Measurements from ENCODE around the gene PSMB8. TPM values are rescaled to one million over a fixed set of nuclear protein-coding genes. Genes with fewer than 3 reads are reported as not detected.
"Not testable (repeated sequence)": the region's sequence is repeated elsewhere in the genome, so short reads cannot be mapped to it uniquely, and the experiment has no call there.

Gene PSMB8
- total RNA-seq: 73.5 and 86.4 TPM in 2 replicates

DNA sequence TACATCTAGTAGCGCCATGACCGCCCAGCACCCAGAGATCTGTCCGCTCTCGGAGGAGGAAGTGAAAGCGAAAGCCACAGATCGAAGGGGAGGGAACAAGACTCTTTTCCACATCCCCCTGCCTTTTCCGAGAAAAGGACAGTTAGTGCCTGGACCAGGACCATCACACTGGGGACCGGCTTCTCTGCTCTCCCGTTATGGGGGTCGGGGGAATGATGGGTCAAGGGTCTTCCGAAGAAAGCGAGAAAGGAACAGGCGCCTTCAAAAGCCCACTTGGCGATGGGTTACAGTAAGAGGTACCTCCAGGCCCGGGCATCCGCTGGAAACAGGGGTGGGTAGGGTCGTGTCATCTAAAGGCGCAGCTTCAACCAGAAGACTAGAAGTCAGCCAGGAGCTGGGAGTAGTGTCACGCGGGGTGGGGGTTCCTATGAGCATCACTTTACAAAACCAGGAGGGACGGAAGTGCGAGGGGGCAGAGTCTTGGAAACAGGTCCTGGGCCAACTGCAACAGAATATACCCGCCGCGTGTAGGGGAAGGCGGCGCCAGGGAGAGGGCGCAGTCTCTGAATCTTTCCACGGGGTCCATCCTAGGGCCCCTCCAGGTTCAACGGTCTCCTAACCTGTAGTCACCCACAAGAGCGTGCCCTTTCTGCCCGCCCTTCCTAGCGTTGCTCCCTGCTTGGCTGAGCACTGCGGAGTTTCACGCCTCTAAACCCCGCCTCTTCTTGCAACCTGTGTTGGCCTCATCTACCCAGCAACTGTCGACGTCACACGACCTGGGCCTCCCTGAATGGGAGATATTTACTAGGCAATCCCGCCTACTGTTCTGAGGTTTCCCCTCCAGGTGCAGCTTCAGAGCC, at the start of gene PSMB8:
Gene PSMB8, minus strand, starts transcription at position 69 of the 860 bp plus-strand sequence. Its CDS starts 51 bp downstream, at position 18.
- DNase-seq: peak; percentile 97

GRCh38 chr6:32890831-32891230, 47.0 kb upstream of the PSMB8 start:
- DNase-seq: no peak

DNA sequence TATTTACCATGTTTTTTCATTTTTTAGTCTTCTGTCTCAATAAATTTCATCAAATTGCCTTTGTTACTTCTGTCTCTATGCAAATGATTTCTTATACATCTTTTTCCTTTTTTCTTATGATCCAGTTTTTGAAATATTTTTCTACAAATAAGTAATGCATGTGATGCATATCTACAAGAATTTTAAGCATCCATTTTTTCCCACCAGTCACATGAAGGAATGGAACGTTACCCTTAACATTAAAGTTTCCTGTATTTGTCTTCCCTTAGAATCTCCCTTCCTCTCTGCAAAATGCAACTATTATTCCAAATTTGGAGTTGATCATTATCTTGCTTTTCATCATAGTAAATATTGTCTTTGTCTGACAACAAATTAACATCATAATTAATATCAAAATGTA, 45.7 kb upstream of the PSMB8 start:
- no peak for DNase-seq

GRCh38 chr6:32888576-32888975, 44.7 kb upstream of the PSMB8 start:
- no peak for DNase-seq

- DNase-seq: no peak
Measured at GRCh38 chr6:32887616-32888015, 43.8 kb upstream of the PSMB8 start.

DNA sequence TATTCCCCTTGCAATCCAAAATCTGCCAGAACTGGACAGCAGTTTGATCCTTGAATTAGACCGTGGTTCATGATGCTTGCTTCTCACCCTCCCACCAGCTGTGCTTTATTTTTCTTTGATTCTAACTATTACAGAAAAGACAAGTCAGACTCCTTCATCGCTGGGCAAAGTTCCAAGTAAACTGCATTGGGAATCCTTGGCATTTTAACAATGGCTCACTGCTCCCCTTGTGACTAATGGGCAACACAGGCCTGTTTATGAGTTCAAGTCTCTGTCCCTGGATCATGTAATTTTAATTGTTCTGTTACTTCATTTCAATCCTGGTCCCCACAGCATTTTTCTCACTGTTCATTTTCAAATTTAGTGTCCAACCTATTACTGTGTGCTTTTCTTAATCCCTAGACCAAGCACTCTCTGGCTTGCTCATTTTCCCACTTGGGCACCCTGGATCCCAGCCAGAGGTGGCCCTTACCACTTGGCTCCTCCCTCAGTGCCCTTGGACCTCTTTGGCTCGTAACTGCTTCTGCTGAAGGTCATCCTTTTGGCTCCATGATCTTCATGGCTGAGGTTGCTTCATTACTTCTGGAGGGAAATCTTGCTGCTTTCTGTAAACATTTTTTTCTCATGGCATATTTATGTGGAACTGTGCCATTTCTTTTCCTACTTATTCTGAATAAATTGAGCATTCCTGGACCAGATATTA, 43.0 kb upstream of the PSMB8 start:
- DNase-seq: peak; percentile 54

GRCh38 chr6:32885698-32886286, 41.9 kb upstream of the PSMB8 start:
- peak; percentile 86 for DNase-seq

- no peak for DNase-seq
Measured at GRCh38 chr6:32883789-32884188, 39.9 kb upstream of the PSMB8 start.

DNA sequence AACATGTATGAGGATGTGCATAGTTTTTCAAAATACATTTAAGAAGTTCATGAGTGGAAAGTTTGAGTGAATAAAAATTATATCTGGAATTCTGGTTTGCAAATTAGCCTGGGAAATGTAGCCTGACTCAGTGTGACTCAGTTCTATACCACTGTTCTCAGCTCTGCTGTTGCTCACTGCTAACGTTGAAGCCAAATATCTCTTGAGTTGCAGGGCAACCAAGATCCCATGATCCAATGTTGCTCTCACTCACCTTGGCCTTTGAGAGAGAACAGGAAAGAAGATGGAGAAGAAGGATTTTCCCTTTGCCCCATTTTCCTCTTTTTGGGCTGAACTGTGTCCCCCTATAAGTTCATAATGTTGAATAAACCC, 39.0 kb upstream of the PSMB8 start:
- no peak for DNase-seq

DNA sequence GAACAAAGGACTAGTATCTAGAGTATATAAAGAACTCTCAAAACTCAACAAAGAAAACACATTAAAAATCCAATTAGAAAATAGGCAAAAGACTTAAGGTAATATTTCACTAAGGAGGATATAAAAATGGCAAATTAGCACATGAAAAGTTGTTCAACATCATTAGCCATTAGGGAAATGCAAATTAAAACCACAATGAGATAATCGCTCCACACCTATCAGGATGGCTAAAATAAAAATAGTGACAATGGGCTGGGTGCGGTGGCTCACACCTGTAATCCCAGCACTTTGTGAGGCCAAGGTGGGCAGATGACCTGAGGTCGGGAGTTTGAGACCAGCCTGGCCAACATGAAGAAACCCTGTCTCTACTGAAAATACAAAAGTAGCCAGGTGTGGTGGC, 37.1 kb upstream of the PSMB8 start:
- not testable (repeated sequence) for DNase-seq

- no peak for DNase-seq
Measured at GRCh38 chr6:32879691-32880090, 35.8 kb upstream of the PSMB8 start.

DNA sequence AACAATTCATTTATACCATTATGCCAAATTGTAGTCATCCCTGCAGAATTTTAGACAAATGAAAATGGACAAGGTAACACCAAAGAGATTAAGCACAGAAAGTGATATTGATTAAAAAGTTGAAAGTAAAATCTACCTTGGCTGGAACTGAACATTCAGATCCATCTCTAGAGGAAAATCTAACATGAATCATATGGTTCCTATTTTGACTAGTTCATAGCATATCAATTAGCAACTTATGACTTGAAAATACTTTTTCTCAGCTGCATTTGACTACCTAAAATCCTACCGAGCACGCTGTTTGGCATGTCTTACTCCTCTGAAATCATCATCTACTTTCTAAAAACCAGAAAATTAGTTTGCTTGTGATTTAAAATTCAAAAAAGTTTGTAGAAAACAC, 32.8 kb upstream of the PSMB8 start:
- DNase-seq: no peak

- not testable (repeated sequence) for DNase-seq
Measured at GRCh38 chr6:32873947-32874346, 30.1 kb upstream of the PSMB8 start.

DNA sequence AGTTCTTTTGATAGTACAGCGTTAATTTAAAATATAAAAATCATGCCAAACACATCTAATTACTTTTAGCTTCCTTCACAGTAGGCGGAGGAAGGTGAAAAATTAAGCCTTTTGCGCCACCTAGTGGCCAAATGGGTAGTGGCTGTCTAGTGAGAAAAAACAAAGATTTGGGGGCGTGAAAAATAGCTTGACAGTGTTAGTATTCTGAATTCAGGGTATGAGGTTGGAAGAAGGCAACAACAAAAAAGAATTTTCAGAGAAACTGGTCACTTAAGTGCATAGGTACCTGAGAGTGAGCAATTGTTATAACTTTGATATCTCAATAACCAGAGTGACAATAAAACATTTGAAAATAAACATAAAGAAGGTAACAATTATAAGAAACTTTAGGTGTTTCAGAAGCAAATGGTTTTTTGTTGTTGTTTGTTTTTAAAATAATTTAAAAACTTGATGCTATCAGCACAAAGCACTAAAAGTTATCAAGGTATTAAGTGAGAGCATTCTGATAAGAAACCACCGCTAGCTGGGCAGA, 24.5 kb upstream of the PSMB8 start:
- peak; percentile 86 for DNase-seq

GRCh38 chr6:32867554-32868256, 23.9 kb upstream of the PSMB8 start:
- no peak for DNase-seq

DNA sequence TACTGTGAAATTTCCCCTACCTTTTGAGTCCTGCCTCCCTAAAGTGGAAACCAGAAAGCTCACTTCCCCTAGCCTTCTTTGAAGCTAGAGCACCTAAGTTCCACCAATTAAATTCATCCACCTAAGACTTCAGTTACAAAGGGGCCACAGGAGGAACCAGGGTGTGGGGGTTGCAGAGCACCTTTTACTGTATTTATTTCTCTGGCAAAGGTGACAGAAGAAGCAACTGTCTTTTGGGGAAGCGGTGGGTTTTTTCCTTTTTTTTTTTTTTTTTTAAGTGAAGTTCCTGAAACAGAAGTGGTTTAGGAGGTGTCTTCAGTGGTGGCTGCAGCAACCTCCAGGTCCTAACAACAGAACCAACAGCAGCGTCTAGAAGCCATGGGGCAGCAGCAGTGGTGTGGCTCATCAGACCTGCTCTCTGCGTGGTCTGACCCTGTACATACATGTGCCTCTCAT, 23.2 kb upstream of the PSMB8 start:
- DNase-seq: no peak

DNA sequence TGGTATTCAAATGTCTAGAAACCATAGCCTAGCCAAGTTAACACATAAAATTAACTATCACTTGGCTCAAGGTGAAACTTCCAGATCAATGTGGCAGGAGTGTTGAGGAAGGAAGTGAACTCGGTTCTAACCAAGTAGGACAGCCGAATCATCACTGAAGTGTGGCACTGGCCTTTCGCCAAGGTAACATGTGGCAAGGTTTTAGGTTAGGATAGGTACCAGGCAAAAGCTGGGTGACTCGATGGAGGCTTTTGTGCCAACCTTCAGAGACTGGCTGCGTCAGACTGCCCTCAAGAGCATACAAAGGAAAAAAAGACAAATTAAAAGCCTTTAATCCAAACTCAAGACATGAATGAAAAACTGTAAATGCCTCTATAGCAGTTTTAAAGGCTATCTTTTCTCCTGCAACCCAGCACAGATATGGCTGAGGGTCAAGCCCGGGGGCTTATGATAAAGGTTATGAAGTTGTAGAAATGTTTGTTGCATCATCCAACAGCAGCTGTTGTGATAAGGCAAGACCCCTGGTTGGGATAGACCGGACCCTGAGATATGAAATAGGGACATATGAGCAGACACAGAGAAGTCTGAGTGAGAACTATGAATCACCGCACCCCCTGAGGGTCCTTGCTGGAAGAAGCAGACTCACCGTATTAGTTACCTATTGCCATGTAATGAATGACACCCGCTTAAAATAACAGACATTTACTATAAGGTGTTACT, 22.0 kb upstream of the PSMB8 start:
- DNase-seq: no peak

- no peak for DNase-seq
Measured at GRCh38 chr6:32862725-32863124, 18.9 kb upstream of the PSMB8 start.

GRCh38 chr6:32860674-32861073, 16.8 kb upstream of the PSMB8 start:
- DNase-seq: no peak

GRCh38 chr6:32858194-32858593, 14.3 kb upstream of the PSMB8 start:
- no peak for DNase-seq

DNA sequence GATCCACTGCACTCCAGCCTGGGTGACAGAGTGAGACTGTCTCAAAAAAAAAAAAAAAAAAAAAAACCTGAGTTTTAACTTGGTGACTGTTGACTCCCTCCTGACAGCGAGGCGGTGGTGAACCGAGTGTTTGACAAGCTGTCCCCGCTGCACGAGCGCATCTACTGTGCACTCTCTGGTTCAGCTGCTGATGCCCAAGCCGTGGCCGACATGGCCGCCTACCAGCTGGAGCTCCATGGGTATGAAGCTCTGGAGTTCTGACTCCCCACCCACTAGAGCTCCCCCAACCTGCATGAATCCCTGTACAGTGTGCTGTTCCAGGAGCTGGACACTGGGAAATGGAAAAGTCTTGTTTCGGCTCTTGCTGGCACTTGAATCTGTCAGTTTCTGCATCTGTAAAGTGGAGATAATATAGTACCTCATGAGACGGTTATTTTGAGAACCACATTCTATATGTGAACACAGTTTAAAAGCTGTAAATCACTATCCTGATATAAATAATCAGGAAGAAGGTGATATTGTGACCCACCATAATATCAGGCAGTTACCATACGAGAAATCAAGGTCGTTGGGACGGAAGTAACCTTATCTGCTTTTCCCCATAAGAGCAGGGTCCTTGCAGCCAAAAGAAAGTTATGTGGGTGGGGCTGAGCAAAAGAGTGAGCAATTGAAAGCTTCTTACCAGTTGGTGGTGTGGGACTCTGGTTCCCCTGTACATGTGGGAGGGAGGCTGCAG, 13.5 kb upstream of the PSMB8 start:
- no peak for DNase-seq
